Measurements from ENCODE around the gene DBR1.

Gene DBR1

GRCh38 chr3:138124188-138124587 is 50.5 kb downstream of the DBR1 start:
- DNase-seq (ENCODE audit: low spot score) = no peak

- DNase-seq (ENCODE audit: low spot score) = no peak
Measured at GRCh38 chr3:138119423-138119766, 55.3 kb downstream of the DBR1 start.

- DNase-seq (ENCODE audit: low spot score) = peak; percentile 69
Measured at GRCh38 chr3:138118612-138119422, 55.9 kb downstream of the DBR1 start.

GRCh38 chr3:138114988-138115971 is 59.4 kb downstream of the DBR1 start, which contains the start of gene DZIP1L:
TSS of gene DZIP1L (minus strand) at chr3:138115608. CDS start at chr3:138103971, 11,637 bp downstream.
- no peak for DNase-seq (ENCODE audit: low spot score)

- no peak for DNase-seq (ENCODE audit: low spot score)
Measured at GRCh38 chr3:138114431-138114918, 60.2 kb downstream of the DBR1 start.

- DNase-seq (ENCODE audit: low spot score) = peak; percentile 20
Measured at GRCh38 chr3:138113326-138113725, 61.4 kb downstream of the DBR1 start.

- DNase-seq (ENCODE audit: low spot score) = no peak
Measured at GRCh38 chr3:138112362-138112761, 62.4 kb downstream of the DBR1 start.

Measured in NAMALWA (cell line).